ENCODE data around the gene LSAMP.

LSAMP gene

DNA sequence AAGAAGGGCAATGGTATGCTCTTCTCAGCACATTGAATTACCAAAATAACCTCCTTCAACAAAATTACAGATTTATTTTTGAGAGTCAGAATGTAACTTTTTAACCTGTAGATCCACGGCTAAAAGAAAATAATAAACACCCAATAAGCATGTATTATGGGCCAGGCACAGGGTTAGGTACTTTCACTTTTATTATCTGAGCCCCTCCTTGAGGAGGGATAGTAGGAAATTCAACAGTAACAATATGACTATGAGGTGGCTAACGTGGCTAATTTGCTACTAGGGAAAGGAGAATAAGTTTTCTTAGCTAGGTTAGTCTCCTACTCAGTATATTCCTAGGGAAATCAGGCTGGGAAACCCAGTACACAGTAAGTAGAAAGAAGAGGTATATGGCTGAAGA, 515.1 kb downstream of the LSAMP start:
- DNase-seq: no peak

DNA sequence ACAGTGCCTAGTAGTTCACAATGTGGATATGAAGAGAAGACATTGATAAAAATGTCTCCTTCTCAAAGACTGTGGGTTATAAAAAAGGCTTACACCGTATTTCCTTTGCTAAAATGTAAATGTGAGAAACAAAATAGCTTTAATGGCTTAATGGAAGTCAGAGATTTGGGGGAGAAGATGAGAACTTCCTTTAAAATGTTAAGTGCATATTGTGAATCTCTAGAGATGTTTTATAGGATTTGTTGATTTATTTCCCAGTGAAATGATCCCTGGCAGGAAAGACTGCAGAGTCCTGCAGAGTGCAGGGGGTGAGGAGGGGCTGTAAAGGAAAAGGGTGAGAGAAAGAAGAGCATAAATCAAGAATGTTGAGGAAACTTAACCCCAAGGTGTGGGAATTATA, 516.9 kb downstream of the LSAMP start:
- DNase-seq: no peak

DNA sequence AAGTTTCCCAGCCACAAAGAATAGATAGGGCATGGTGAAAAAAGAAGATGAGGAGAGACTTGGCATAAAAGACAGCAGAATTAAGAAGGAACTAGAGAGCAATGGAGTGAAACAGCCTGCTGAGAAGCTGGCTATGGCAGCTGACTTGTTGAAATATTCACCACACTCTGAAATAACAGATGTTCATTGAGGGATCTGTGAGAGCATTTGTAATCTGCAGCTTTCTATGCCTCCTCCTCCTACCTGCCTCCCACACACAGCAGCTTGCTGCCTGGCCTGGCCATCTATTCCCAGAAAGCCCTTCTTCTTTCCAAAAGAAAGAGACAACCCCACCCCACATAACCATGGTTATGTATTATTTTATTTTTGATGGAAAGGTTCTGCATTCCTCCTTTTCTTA, 518.1 kb downstream of the LSAMP start:
- DNase-seq: no peak

DNA sequence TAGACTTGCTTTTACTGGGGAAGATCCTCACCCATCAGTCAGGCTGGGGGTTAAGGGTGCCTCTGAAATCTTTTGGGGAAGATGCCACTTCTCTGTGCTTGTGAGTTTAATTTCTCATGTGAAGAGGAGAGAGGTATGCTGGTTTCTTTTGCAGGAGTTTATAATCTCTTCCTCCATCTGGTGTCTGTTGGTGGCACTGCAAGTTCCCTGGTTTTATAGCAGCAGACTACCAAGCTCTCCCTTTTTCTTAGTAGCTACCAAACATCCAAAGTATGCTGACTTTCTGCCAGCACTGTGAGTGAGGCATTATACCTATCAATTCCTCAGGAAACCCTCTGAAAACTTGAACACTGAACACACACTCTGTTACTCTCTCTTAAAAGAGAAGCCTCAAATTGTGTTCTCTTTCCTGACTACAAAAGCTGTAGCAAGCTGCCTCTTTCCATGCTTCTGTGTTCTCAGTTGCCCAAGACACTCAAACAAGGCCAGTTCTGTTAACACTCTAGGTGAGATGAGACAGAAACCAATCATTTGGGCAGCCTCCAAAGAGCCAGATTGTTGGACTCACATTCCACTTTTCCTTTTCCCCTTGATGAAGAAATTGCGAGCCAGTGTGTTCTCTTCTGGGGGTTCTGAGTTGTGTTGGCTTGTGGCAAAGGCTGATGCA, 522.5 kb downstream of the LSAMP start:
- DNase-seq: no peak

DNA sequence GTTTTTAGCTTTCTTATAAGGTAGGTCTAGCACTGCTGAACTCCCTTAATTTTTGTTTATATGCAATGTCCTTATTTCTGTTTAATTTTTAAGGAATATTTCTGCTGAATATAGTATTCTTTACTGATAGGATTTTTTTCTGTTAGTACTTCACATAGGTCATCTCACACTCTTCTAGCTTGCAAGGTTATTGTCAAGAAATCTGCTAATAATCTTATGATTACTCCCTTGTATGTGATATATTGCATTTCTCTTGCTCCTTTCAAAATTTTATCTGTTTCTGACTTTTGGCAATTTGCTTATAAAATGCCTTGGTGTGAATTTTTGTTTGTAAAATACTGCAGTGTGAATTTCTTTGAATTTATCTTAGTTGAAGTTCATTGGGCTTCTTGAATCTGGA, 523.6 kb downstream of the LSAMP start:
- no peak for DNase-seq

DNA sequence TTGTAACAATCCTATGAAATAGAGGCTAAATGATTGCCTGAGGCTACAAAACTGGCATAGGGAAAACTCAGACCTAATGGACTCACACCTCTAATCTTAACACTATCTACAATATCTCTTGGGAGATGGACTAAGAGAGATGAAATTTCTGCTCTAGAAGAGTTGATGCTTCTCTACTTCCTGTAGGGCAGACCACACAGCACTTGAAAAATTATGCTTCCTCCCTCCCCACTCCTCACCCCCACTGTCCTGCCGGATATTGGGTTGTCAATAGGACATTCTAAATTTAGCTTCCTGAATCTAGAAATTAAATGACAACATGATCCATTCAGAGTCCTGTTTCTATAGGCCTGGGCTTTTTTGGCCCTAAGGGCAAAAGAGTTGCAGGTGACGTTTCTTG, 526.4 kb downstream of the LSAMP start:
- no peak for DNase-seq

DNA sequence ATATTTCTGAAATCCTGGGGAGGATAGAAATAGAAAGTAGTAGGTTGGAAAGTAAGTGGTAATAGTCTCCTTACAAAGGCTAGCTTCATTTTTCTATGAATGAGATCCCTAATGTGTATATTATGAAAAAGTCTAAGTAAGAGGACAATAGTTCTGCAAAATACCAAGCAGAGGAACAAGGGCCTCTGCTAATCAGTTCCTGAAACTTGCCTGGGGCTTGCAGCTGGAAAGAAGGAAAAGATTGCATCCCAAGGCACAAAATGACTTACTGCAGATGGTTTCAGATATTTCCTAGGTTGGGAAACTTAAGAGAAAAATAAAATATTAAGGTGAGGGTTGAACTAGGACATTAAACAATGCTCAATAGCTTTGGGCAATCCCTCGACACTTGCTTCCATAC, 528.4 kb downstream of the LSAMP start:
- DNase-seq: no peak

DNA sequence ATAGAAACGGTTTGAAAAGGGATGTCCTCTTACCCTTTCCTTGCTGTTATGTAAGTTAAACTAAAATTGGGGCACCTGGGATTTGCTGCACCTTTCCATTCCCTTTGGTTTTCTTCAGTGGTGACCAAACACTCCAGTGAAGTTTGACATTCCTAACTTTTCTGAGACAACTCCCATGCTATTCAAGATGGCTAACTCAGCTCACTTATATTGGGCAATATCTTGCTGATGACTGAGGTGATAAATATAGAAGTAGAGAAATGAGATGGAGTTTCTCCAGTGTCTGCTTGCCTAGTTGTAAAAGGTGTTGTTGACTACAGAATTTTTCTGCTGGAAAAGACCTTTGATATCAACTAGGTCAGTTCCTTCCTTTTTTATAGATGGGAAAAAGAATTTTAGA, 530.2 kb downstream of the LSAMP start:
- no peak for DNase-seq

DNA sequence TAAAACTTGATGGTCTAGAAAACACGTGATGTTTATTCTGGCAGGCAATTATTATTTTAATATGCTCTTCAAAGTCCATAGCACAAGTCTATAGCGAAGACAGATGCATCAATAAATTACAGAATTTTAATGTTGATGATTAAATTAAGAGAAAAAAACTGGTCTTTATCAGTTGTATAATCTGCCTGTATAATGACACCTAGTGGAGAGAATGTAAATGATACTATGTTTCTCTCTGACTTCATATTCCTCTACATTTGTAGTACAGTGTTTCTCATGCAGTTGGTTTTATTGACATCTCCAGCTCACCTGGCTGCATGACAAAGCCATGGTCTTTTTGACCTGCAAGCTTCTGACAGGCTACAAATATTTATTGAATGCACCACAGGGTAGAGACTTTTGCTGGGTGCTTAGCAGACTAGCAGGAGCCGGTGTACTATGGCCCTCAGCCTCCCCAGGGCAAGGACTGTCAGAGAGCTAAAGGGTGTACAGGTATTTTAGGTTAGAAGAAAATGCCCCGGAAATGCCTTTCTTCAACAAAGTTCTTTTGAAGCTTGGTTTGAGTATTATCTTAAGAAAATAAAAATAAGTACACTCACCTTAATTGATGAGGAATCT, 532.1 kb downstream of the LSAMP start:
- no peak for DNase-seq

DNA sequence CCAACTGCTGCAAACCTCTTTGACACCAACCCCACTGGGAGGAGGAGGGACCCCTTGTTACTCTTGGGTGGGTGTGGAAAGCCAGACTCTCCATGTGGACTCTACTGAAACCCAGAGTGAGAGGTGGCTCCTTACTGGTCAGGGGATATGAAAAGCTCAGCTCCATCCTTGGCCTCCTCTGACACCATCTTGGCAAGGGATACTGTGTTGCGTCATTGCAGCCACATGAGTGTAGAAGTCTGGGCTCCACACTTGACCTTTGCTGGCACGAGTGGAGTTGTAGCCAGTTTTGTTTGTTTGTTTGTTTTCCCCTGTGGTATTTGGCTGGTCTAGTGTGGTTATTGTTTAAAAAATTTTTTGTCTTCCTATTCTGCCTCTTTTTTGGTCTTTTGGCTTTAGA, 532.9 kb downstream of the LSAMP start:
- no peak for DNase-seq

DNA sequence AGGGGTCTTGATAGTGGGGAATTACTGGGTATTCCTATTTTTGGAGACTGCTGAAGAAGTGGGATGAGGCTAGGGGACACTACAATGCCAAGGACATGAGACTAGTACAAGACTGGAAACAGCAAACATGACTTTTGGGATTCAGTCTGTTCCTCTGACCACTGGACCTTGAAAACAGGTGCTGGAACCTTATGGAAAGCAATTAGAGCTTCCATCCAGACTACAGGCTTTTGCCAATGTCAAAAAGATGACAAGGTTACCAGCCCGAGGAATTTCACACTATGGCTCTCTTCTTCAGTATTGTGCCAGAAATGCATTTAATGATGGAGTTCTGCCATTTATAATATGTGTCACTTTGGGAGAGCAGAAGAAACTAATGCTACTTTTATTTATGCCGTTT, 539.4 kb downstream of the LSAMP start:
- DNase-seq: no peak

DNA sequence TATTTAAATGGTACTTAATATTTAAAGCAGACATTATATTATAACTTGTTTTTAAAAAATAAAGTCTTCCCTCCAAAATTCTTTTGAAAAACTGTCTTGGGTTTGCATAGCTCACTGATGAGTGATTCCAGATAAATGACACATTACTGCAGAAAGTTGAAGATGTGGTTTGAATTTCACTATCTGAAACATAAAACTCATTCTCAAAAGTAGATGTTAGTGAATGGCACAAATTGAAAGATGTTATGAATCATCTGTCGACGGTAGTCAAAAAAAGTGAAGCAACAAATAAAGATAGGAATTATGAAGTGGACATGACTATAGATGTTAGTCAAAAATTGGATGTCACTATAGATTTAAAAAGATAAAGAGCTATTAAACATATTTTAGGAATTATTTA, 541.4 kb downstream of the LSAMP start:
- no peak for DNase-seq

DNA sequence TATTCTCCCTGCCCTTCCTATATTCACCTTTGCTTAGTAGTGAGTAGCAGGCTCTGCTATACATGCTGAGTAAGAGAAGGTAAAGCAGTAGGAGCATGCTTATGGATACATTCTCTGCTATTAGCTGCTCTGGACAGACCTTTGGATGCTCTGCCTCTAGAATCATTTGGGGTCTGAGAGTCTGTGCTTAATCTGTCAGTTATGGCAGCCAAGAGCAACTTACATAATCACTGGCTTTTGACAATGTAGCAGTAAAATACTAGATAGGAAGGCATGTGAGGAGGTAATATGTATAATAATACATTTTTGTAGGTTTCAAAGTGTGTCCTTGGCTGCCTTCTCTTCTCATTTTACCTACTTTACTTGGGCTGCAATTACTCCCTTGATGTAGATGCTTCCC, 544.3 kb downstream of the LSAMP start:
- no peak for DNase-seq

DNA sequence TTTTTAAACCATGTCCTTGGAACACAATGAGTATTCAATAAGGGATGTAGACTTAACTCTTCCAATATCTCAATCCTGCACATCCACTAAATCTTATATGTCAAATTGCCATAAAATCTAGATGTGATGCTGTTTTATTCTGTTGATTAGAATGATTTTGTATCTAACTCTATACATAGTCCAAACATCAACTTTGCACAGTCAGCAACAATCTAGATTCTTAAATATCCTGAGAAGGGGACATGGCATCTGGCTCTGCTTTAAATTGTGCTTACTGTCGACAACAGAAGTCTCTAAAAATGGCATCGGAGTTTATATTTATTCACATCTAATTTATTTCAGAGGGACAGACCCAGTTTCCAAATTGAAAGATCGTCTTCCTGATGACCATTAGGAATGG, 545.8 kb downstream of the LSAMP start:
- no peak for DNase-seq

DNA sequence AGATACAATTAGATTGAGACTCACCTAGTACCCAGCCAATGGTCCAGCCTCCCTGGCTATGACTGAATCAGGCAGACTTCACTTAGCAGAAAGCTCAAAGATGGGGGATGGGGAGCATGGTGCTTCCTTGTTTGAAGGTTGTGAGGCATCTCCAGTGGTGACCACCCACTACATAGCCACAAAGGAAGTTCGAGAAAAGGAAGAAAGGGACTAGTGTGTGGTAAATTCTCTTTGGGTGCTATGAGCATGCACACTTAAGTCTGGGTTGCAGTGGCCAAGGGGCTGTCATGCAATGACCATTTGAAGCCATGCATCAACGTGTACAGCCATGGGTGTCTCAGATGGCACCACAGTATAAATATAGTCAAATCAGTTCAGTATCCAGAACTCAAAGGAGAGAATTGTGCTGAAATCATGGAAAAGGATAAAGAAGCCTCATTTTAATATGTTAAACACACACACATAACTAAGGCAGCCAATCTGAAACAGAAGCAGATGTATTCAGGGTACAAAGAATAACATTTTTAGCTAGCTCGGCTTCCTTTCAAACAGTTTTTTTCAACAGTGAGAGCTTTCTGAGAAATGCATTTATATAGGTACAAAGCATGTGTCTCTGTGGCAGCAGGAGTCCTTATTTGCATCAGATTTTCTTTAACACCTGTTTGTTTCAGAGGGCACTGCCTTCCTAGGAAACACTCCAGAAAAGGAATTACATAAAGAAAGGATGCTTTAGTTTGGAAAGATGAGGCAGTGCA, 546.5 kb downstream of the LSAMP start:
- no peak for DNase-seq

DNA sequence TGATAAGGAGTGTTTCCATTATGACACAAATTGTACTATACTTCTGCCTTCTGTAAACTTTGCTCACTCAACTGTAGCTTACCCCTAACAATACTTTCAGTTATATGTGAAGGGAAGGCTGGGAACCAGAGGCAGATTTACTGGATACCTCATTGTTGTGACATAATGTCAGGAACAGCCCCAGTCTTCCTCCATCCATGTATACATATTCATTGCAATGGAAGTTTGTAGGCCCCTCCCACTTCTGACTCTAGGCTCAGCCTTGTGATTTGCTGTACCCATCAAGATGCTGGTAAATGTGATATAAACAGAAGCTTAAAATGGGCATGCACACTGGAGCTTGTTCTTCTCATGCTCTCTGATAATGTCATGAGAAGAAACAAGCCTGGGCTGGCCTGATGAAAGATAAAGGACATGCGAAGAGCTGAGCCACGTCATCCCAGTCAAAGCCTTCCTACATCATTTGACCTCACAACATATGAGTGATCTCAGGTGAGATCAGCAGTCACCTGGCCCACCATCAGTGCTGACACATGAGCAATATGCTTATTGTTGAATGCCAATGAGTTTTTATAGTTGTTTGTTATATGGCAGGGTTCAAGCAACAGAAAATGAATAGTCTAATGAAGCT, 554.2 kb downstream of the LSAMP start:
- no peak for DNase-seq

DNA sequence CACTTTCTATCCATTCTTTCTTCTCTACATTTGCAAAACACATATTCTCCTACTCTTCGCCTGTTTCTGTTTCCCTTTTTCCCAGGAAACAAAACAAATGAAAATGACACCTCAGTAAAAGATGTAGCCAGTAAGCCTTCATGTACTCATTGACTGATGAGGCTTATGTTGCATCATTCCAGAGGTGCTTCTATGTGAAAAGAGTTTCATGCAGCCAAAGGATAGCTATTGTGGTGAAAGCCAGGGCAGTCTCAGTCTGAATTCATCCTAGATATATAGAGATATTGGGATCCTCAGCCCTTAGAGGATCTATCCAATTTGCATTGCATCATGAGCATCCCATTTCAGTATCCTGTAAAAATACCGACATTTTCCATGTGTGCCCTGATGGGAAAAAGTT, 554.7 kb downstream of the LSAMP start:
- no peak for DNase-seq

DNA sequence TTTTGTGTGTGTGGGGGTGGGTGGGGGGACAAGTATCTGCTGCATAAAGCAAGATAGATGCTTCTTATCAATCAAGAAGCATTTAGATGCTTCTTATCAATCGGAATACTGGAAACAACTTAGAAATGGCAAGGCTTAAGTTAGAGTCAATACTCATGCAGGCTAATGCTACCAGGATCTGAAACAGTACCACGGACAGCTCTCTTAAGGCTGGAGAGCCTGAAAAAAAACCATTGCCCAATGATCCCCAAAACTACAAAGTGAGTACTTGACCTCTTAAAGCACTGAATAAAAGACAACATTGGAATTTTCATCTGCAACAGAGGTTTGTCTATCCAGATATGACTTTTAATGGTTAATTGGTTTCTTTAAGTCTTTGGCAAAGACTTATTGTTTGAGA, 559.7 kb downstream of the LSAMP start:
- DNase-seq: no peak

DNA sequence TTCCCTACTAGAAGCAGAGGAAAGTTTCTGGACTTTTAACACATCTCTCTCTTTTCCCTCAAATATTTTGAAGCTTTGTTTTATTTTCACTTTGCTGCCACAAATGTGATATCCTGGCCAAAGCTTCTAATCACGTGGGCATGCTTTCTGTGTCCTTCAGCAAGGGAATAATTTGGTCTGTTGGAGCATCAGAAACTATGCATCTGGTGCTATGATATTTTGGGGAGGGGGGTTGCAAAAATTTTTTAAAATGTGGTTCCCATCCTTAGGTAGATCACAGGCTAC, 567.7 kb downstream of the LSAMP start:
- no peak for DNase-seq

DNA sequence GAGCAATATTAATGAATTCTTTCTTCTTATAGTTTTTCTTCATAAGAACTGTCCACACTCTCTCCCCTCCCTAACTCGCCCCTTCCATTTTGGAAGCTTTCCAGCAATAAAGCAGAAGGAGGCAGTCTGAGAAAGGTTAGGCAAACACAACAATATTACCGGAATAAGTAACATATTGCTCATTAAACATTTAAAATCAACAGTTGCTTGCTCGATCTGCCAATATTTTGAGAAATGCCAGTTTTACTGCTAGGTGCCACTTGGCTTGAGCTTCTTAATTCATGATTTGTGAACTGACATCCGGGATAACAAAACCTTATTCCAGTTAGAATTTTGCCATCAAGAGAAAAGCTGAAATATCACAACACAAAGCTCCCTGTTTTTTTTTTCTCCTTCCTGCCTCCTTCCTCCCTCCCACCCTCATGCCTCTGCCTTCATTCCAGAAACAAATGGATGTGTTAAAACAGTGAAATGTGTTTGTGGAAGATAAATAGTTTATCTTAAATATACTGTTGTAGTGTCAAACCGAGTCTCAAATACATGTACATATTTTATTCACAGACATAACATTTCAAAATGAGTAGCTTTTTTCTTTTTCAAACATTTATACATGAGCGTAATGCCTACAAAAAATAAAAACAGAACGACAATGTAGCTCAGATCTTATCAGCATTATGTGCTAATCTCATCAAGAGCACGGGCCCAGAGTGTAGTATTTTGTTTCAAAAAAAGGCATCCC, 568.2 kb downstream of the LSAMP start:
- DNase-seq: no peak

DNA sequence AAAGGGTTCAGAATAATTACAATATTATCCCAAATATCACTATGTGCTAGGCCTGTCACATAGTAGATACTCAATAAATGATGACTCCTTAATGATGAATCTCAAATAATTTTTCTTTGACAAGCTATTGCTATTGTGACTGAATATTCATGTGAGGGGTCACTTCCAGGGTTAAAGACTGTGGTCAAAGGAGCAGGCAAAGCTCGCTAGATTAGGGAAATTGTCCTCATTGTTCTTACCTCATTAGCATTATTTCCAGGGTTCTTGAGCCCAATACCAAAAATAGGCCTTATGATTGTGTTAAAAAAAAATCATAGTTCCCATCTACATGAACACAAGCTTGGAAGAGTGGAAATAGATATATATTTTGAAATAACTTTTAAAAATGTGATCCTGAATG, 569.8 kb downstream of the LSAMP start:
- DNase-seq: no peak

DNA sequence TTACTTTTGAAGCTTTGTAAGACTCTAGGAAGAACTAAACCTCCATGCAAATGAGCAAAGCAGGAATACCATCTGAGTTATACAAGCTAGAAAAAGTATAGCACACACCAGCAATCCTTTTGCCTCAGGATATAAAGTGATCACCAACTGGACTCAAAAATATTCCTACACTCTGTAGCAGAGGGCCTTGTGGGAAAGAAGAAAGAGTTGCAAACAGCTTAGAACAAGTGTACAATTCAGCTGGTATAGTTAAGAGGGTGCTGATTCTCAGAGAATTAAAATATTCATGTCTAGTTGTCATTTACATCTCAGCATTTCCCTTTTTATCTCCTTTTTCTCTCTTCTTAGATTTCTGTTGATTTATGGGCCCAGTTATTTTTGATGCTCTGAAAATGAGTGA, 573.6 kb downstream of the LSAMP start:
- no peak for DNase-seq

DNA sequence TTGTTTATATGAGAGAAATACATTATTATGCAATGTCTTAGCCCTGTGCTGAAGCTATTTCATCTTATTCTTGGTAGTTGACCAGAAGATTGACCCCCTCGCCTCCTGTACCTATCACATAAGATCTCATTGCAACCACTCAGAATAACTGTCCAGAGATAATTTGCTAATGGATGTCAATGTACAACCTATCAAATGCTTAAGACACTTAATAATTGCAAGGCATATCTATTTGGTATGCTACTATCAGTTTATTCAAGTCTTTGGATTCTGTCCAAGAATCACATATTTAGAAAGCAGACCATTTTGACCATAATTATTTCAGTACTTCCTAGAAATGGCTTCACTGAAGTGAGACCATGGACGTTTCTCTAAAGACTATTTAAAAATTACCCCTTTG, 580.4 kb downstream of the LSAMP start:
- no peak for DNase-seq

DNA sequence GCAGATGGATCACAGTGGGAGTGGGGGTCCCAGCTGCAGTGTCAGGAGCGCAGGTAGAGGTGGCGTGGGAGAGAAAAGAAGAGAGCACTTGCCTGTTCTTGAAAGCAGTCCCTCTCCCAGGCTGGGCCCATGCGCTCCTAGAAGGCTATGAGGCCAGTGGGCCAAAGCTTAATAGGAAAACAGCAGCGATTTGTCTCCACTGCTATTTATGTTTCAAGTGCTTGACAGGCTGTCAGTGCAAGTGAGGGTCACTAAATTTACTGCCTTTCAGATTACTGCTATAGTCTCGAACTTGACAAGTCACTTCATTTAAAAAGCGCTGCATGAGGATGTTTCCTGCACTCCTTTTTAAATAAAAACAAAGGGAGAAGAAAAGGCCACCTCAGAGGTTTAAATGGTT, 582.4 kb downstream of the LSAMP start:
- no peak for DNase-seq
